GM12891 (cell line): ENCODE data around the gene HBM. TPM values are rescaled to one million over a fixed set of nuclear protein-coding genes. Genes with fewer than 3 reads are reported as not detected.
"Not testable (repeated sequence)": the region's sequence is repeated elsewhere in the genome, so short reads cannot be mapped to it uniquely, and the experiment has no call there.

Experiments
- DNase-seq: peaks from one replicate; pipeline ENCODE4 v3.0.0; 2011; ENCODE audit warnings: low spot score; ENCODE audit not compliant: insufficient read length
- FAIRE-seq: peaks from 2 replicates; lab custom pipeline; 2011; peaks lifted over from hg19 to GRCh38; lab: Jason Lieb, UNC
- PAX5 ChIP-seq: IDR thresholded peaks from 2 replicates; pipeline ENCODE4 v1.6.1; 2011; ENCODE audit warnings: low read length, moderate library complexity, mild to moderate bottlenecking; ENCODE audit not compliant: insufficient read depth, severe bottlenecking
- POLR2A ChIP-seq: IDR thresholded peaks from 2 replicates; pipeline ENCODE4 v1.6.1; 2011; ENCODE audit warnings: low read depth, low read length, control low read depth
- POLR2AphosphoS5 ChIP-seq: IDR thresholded peaks from 2 replicates; pipeline ENCODE4 v1.6.1; 2011; ENCODE audit warnings: low read depth, low read length, control low read depth
- POU2F2 ChIP-seq: IDR thresholded peaks from 2 replicates; pipeline ENCODE4 v1.6.1; 2011; ENCODE audit warnings: low read depth, mild to moderate bottlenecking, control low read depth, low read length, moderate library complexity
- SPI1 ChIP-seq: IDR thresholded peaks from 2 replicates; pipeline ENCODE4 v1.6.1; 2011; ENCODE audit warnings: low read depth, low read length, control low read depth
- TAF1 ChIP-seq: IDR thresholded peaks from 2 replicates; pipeline ENCODE4 v1.6.1; 2011; ENCODE audit warnings: low read depth, low read length, control low read depth
- polyA plus RNA-seq: library from polyadenylated mRNA; unstranded; fragments of >200 nt; gene quantifications from one replicate; pipeline ENCODE4 v1.2.1, GENCODE V29; 2012; ENCODE audit warnings: low read depth, missing spikeins, inconsistent platforms; ENCODE audit not compliant: missing spikeins

Gene HBM
- polyA plus RNA-seq = not detected

DNA sequence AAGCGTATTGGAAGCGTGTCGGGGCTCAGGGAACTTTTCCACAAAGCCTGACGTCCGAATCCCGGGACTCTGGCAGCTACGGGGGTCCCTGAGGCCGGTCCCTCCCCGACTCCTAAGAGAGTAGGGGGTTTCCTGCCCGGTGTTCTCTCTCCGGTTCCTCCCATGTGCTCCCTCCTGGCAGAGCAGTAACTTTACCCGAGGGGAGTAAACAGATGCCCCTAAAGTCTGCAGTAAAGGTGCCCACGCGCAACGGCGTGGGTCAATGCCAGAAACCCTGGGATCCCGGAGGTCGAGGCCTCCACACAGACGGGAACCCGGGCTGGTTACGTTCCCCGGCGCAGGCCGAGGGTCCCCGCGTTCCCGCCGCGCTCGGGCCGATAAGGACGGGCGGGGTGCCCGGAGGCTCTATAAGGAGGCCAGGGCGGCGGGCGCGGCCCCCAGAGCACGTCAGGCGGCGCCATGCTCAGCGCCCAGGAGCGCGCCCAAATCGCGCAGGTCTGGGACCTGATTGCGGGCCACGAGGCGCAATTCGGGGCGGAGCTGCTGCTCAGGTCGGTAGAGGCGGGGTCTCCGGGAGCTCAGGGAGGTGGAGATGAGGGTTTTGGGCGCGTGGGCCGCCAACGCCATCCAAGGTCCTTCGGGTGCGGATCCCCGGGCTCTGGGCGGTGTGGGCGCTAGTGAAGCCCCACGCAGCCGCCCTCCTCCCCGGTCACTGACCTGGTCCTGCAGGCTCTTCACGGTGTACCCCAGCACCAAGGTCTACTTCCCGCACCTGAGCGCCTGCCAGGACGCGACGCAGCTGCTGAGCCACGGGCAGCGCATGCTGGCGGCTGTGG is at the start of gene HBM:
TSS of gene HBM (plus strand) at position 440 of the 836 bp plus-strand sequence. CDS start at position 460, 20 bp downstream.
- FAIRE-seq (no peak), DNase-seq (no peak)
- TF ChIP-seq POLR2AphosphoS5 = no peak
- no peak for TF ChIP-seq TAF1
- no peak for TF ChIP-seq POLR2A
- no peak for TF ChIP-seq SPI1
- TF ChIP-seq POU2F2 = no peak
- no peak for TF ChIP-seq PAX5

- FAIRE-seq (no peak), DNase-seq (no peak)
- TF ChIP-seq POLR2AphosphoS5 (no peak), POLR2A (no peak), SPI1 (no peak)
These were observed 49.8 kb upstream of the HBM start for GRCh38 chr16:116015-116414.

DNA sequence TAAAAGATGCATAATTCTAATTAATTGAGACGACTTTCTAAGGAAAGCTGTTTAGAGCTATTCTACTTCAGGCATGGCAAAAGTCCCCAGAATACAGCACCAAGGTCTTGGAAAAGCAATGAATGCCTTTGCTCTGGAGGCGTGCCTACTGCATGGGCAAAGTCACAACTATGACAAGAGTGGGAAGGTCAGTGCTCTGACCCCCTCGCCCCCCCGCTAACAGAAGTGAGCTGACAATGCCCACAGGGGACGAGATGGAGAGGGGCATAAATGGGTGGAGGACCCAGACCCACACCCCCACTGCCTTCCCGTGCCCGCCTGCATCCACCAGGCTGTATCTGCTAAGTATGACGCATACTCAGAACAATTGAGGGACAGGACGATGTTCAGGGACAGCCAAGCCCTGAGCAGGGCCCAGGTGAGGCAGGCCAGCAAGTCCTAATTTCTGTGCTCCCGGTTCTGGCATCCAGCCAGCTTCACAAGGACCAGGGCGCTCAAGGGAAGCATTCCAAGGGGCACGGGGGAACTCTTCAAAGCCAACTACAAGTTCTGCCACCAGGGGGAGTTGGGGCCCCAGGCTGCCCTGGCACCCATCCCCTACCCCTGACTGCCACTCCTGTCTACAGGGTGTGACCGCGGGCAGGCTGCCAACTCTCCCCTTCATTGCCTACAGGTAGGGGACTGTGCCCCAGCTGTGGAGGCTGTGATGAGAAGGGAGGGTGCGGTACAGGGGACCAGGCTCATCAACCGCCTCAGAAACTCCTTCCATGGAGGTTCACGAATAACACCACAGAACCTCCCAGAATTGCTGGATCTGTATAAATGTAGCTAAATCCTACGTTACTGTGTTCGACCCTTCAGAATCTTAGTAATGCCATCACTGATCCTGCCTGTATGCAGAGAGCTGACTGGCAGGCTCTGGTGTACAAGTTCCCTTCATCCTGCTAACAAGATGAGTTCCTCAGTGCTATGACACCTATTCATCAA is 48.1 kb upstream of the HBM start:
- TF ChIP-seq POLR2AphosphoS5 (no peak), SPI1 (no peak)
- DNase-seq (peak; percentile 65), FAIRE-seq (peak; percentile 5)

- DNase-seq (no peak), FAIRE-seq (no peak)
- no peak for TF ChIP-seq SPI1
- TF ChIP-seq POLR2A = no peak
- no peak for TF ChIP-seq PAX5
- TF ChIP-seq TAF1 = no peak
- no peak for TF ChIP-seq POU2F2
- no peak for TF ChIP-seq POLR2AphosphoS5
These were observed 46.9 kb upstream of the HBM start for GRCh38 chr16:118857-119256.

GRCh38 chr16:119295-119694 is 46.5 kb upstream of the HBM start:
- DNase-seq = no peak
- TF ChIP-seq TAF1 (no peak), POLR2A (no peak), PAX5 (no peak)
- no peak for FAIRE-seq

- TF ChIP-seq PAX5 = no peak
- TF ChIP-seq TAF1 = no peak
- TF ChIP-seq SPI1 = no peak
- no peak for TF ChIP-seq POLR2A
- TF ChIP-seq POLR2AphosphoS5 = no peak
- TF ChIP-seq POU2F2 = no peak
- no peak for FAIRE-seq
- DNase-seq = no peak
These were observed 45.8 kb upstream of the HBM start for GRCh38 chr16:119835-120491.

DNA sequence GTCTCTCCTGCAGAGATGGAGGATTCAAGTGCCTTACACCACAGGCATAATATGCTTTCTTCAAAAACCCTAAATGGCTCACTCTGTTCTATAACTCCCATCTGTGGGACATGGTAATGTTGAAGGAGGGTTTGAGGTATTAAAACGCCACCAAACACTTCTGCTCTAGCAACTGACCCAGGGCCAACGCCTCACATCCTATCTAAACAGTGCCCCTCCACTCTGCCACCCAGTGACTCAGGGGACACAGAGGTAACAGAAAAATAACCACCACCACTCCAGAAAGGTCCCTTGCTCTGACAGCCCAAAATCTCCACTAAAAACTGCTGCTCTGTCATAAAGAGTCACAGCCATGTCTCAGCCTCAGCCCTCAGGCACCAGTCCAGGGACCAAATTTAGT is 45.0 kb upstream of the HBM start:
- no peak for FAIRE-seq
- TF ChIP-seq POU2F2 (no peak), POLR2A (no peak), PAX5 (no peak), TAF1 (no peak), POLR2AphosphoS5 (no peak), SPI1 (no peak)
- no peak for DNase-seq

DNA sequence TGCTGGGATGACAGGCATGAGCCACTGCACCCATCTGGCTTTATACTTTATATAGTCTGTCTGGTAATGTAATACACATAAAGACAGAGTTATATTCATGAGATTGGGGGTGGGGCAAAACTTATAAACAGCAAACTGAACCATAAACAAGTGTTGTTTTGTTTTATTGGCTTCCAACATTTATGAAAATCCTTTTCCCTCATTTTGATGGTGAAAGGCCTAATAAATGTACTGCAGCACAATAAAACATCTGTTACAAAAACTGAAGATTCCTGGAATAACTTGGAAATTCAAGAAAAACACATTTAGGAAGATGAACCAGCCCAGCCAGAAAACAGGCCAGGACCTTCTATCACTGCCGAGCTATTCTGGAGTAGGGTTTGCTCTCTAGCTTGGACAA is 43.4 kb upstream of the HBM start:
- TF ChIP-seq SPI1 = no peak
- no peak for TF ChIP-seq TAF1
- no peak for TF ChIP-seq POLR2A
- TF ChIP-seq POLR2AphosphoS5 = no peak
- no peak for TF ChIP-seq POU2F2
- TF ChIP-seq PAX5 = no peak
- no peak for DNase-seq
- FAIRE-seq = no peak

DNA sequence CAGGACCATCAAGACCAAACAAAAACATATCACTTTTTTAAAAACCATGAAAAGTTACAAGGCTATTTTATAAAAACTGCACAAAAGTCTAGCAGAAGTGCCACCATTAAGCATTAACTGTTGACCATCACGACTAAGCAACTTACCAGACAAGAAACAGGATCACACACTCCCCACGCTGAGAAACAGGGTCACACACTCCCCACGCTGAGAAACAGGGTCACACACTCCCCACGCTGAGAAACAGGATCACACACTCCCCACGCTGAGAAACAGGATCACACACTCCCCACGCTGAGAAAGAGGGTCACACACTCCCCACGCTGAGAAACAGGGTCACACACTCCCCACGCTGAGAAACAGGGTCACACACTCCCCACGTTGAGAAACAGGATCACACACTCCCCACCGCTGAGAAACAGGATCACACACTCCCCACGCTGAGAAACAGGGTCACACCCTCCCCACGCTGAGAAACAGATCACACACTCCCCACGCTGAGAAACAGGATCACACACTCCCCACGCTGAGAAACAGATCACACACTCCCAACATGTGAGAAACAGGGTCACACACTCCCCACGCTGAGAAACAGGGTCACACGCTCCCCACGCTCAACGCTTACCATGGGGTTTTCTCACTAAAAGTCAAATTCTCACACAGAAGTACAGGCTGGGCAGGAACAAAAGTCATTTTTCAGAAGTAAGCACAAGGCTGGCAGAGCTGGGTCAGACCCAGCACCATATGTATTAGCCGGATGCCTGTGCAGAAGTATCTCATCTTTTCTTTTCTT is 42.0 kb upstream of the HBM start:
- not testable (repeated sequence) for FAIRE-seq, DNase-seq

DNA sequence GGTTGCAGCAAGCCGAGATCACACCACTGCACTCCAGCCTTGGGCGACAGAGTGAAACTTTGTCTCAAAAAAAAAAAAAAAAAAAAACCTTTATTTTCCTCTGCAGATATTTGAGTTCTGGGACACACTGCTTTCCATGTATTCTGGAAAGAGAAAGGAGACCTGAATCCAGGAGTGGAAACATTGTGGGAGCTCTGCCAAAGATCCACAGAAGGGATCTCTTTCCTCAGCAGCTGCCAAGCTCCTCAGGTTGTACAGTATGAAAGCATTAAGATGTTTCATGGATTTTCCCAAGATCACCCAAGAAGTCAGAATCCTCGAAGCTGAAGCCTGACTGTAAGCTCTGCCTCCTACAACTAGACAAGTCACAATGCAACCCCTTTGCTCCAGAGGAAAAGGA is 40.8 kb upstream of the HBM start:
- no peak for FAIRE-seq
- TF ChIP-seq POLR2AphosphoS5 (no peak), PAX5 (no peak), POLR2A (no peak), POU2F2 (no peak), TAF1 (no peak), SPI1 (no peak)
- DNase-seq = no peak
